SK-N-SH treated with all-trans-retinoic acid at 6 μM for 48 hours (cell line): ENCODE results near the gene COX14.

ENCODE experiments used
- ATAC-seq: fragments of 200-7000 bp; cut with Tn5 transposase; 3 replicates; pipeline ENCODE4 v1.9.1; 2020; ENCODE audit warnings: mild to moderate bottlenecking, moderate library complexity
- ARNTL ChIP-seq: fragments of 450-650 bp; formaldehyde crosslinking; IDR thresholded peaks from 2 replicates; pipeline ENCODE4 v1.5.0; 2020; ENCODE audit warnings: low read depth, mild to moderate bottlenecking, moderate library complexity, borderline replicate concordance
- BACH2 ChIP-seq: fragments of 250-450 bp; sonication (Bioruptor Pico); IDR thresholded peaks from 2 replicates; pipeline ENCODE4 v1.9.0; 2021; ENCODE audit warnings: mild to moderate bottlenecking, borderline replicate concordance
- CSDC2 ChIP-seq: fragments of 250-450 bp; sonication (Bioruptor Pico); IDR thresholded peaks from 2 replicates; pipeline ENCODE4 v1.5.0; 2020; ENCODE audit warnings: mild to moderate bottlenecking, moderate library complexity
- ESRRG ChIP-seq: fragments of 250-450 bp; sonication (Bioruptor Pico); IDR thresholded peaks from 2 replicates; pipeline ENCODE4 v1.6.1; 2021; ENCODE audit warnings: mild to moderate bottlenecking
- GLIS3 ChIP-seq: fragments of 250-450 bp; sonication (Bioruptor Pico); IDR thresholded peaks from 2 replicates; pipeline ENCODE4 v1.5.0; 2020; ENCODE audit warnings: mild to moderate bottlenecking, moderate library complexity
- OSR1 ChIP-seq: fragments of 250-450 bp; sonication (Bioruptor Pico); IDR thresholded peaks from 2 replicates; pipeline ENCODE4 v1.8.0; 2022; ENCODE audit warnings: moderate library complexity, mild to moderate bottlenecking, inconsistent platforms
- PPARA ChIP-seq: fragments of 250-450 bp; sonication (Bioruptor Pico); IDR thresholded peaks from 2 replicates; pipeline ENCODE4 v1.5.0; 2020; ENCODE audit warnings: mild to moderate bottlenecking, borderline replicate concordance
- RARB ChIP-seq: fragments of 250-450 bp; sonication (Bioruptor Pico); IDR thresholded peaks from 2 replicates; pipeline ENCODE4 v1.8.0; 2021; ENCODE audit warnings: mild to moderate bottlenecking, moderate library complexity
- SNAI2 ChIP-seq: fragments of 250-450 bp; sonication (Bioruptor Pico); IDR thresholded peaks from 2 replicates; pipeline ENCODE4 v1.5.0; 2020; ENCODE audit warnings: mild to moderate bottlenecking, moderate library complexity
- TCF4 ChIP-seq: fragments of 250-450 bp; sonication (Bioruptor Pico); IDR thresholded peaks from 2 replicates; pipeline ENCODE4 v1.8.0; 2021; ENCODE audit warnings: mild to moderate bottlenecking, moderate library complexity, borderline replicate concordance
- TOX ChIP-seq: fragments of 250-450 bp; sonication (Bioruptor Pico); IDR thresholded peaks from 2 replicates; pipeline ENCODE4 v1.8.0; 2021; ENCODE audit warnings: mild to moderate bottlenecking, moderate library complexity, borderline replicate concordance
- ZC3H10 ChIP-seq: fragments of 250-450 bp; sonication (Bioruptor Pico); IDR thresholded peaks from 2 replicates; pipeline ENCODE4 v1.5.1; 2021; ENCODE audit warnings: mild to moderate bottlenecking, moderate library complexity
- ZFP3 ChIP-seq: fragments of 250-450 bp; sonication (Bioruptor Pico); IDR thresholded peaks from 2 replicates; pipeline ENCODE4 v1.5.0; 2020; ENCODE audit warnings: mild to moderate bottlenecking, moderate library complexity
- ZFP30 ChIP-seq: fragments of 450-650 bp; formaldehyde crosslinking; IDR thresholded peaks from 2 replicates; pipeline ENCODE4 v1.5.0; 2022; ENCODE audit warnings: mild to moderate bottlenecking, moderate library complexity
- ZNF565 ChIP-seq: fragments of 450-650 bp; formaldehyde crosslinking; conservative IDR thresholded peaks from 2 replicates; pipeline ENCODE4 v1.5.0; 2020; ENCODE audit warnings: low read depth, mild to moderate bottlenecking, moderate library complexity
- ZNF70 ChIP-seq: fragments of 450-650 bp; formaldehyde crosslinking; IDR thresholded peaks from 2 replicates; pipeline ENCODE4 v1.5.0; 2020; ENCODE audit warnings: mild to moderate bottlenecking, moderate library complexity
- ZNF8 ChIP-seq: fragments of 450-650 bp; formaldehyde crosslinking; IDR thresholded peaks from 2 replicates; pipeline ENCODE4 v1.5.0; 2020; ENCODE audit warnings: mild to moderate bottlenecking, moderate library complexity
- TF ChIP-seq, protein P1 (sequence below): fragments of 250-450 bp; sonication (Bioruptor Pico); IDR thresholded peaks from 2 replicates; pipeline ENCODE4 v1.5.1; 2020; ENCODE audit warnings: low read depth, mild to moderate bottlenecking, moderate library complexity
- TF ChIP-seq, protein P2 (sequence below): fragments of 250-450 bp; sonication (Bioruptor Pico); IDR thresholded peaks from 2 replicates; pipeline ENCODE4 v1.5.1; 2021; ENCODE audit warnings: mild to moderate bottlenecking, moderate library complexity
- TF ChIP-seq, protein P3 (sequence below): fragments of 250-450 bp; sonication (Bioruptor Pico); IDR thresholded peaks from 2 replicates; pipeline ENCODE4 v1.8.0; 2020; ENCODE audit warnings: mild to moderate bottlenecking, moderate library complexity, borderline replicate concordance

Gene COX14

DNA sequence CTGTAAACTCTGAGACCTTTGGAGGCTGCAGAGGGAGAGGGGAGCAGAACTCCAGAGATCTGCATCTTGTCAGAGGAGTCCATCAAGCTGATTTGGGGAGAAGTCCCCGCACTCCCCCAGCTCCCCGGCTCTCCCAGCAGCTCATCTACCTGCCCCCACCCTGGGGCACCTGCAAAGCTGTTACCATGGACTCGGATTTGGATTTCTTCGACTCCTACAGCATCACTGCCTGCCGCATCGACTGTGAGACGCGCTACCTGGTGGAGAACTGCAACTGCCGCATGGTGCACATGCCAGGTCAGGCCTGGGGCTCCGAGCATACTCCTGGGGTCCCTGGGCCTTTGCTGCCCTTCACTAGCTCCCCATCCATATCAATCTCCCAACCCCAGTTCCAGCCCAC, 33.8 kb upstream of the COX14 start:
- ATAC-seq, result no peak
- TF ChIP-seq CSDC2 (CRISPR knock-in tag) (no peak), RARB (CRISPR knock-in tag) (no peak), TCF4 (CRISPR knock-in tag) (no peak), ZC3H10 (CRISPR knock-in tag) (no peak), OSR1 (CRISPR knock-in tag) (no peak), ESRRG (no peak), TOX (no peak), PPARA (CRISPR knock-in tag) (no peak), ARNTL (no peak), ZNF8 (CRISPR knock-in tag) (no peak), GLIS3 (no peak), ZNF70 (CRISPR knock-in tag) (no peak), ZFP30 (no peak), ZFP3 (CRISPR knock-in tag) (no peak)
- TF ChIP-seq, protein P1, sequence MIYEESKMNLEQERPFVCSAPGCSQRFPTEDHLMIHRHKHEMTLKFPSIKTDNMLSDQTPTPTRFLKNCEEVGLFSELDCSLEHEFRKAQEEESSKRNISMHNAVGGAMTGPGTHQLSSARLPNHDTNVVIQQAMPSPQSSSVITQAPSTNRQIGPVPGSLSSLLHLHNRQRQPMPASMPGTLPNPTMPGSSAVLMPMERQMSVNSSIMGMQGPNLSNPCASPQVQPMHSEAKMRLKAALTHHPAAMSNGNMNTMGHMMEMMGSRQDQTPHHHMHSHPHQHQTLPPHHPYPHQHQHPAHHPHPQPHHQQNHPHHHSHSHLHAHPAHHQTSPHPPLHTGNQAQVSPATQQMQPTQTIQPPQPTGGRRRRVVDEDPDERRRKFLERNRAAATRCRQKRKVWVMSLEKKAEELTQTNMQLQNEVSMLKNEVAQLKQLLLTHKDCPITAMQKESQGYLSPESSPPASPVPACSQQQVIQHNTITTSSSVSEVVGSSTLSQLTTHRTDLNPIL (CRISPR knock-in tag), result no peak
- TF ChIP-seq, protein P2, sequence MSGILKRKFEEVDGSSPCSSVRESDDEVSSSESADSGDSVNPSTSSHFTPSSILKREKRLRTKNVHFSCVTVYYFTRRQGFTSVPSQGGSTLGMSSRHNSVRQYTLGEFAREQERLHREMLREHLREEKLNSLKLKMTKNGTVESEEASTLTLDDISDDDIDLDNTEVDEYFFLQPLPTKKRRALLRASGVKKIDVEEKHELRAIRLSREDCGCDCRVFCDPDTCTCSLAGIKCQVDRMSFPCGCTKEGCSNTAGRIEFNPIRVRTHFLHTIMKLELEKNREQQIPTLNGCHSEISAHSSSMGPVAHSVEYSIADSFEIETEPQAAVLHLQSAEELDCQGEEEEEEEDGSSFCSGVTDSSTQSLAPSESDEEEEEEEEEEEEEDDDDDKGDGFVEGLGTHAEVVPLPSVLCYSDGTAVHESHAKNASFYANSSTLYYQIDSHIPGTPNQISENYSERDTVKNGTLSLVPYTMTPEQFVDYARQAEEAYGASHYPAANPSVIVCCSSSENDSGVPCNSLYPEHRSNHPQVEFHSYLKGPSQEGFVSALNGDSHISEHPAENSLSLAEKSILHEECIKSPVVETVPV (CRISPR knock-in tag), result no peak
- TF ChIP-seq, protein P3, sequence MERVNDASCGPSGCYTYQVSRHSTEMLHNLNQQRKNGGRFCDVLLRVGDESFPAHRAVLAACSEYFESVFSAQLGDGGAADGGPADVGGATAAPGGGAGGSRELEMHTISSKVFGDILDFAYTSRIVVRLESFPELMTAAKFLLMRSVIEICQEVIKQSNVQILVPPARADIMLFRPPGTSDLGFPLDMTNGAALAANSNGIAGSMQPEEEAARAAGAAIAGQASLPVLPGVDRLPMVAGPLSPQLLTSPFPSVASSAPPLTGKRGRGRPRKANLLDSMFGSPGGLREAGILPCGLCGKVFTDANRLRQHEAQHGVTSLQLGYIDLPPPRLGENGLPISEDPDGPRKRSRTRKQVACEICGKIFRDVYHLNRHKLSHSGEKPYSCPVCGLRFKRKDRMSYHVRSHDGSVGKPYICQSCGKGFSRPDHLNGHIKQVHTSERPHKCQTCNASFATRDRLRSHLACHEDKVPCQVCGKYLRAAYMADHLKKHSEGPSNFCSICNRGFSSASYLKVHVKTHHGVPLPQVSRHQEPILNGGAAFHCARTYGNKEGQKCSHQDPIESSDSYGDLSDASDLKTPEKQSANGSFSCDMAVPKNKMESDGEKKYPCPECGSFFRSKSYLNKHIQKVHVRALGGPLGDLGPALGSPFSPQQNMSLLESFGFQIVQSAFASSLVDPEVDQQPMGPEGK (CRISPR knock-in tag), result no peak
- TF ChIP-seq, all 23 proteins: peak for 0

DNA sequence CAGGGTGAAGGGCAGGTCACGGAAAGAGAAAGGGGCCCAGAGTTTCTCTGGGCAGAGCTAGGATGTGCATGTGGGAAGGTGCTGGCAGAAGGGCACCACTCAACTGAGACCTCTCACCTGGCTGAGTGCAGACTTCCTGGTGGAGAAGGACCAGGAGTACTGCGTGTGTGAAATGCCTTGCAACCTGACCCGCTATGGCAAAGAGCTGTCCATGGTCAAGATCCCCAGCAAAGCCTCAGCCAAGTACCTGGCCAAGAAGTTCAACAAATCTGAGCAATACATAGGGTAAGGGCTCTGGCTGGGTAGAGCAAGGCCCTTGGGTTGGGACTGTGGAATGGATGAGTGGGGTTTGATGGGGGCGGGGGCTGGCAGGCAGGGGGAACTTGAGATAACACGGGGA, 32.3 kb upstream of the COX14 start:
- ATAC-seq, result no peak
- TF ChIP-seq RARB (CRISPR knock-in tag) (no peak), SNAI2 (CRISPR knock-in tag) (no peak), ZNF8 (CRISPR knock-in tag) (no peak), BACH2 (CRISPR knock-in tag) (no peak), ZNF565 (CRISPR knock-in tag) (no peak), TCF4 (CRISPR knock-in tag) (no peak), ESRRG (no peak)

DNA sequence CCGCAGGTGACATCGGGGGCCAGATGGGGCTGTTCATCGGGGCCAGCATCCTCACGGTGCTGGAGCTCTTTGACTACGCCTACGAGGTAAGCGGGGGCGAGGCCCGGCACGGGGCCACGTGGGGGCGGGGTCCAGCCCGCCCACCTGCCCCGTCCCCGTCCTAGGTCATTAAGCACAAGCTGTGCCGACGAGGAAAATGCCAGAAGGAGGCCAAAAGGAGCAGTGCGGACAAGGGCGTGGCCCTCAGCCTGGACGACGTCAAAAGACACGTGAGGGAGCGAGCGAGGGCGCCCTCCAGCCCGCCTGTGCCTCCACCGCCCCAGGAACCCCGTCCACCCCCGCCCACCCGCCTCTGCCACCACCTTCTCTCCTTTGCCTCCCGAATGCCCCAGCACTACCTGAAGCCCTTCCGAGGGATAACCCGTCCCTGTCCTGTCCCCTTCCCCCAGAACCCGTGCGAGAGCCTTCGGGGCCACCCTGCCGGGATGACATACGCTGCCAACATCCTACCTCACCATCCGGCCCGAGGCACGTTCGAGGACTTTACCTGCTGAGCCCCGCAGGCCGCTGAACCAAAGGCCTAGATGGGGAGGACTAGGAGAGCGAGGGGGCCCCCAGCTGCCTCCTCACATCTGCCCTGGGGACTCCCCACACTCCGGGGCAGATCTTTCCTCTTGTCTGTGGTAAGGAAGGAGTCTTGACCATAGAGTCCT, 30.8 kb upstream of the COX14 start:
- ATAC-seq, result no peak
- TF ChIP-seq TCF4 (CRISPR knock-in tag) (no peak), ZNF8 (CRISPR knock-in tag) (no peak), GLIS3 (no peak)
- TF ChIP-seq, all 23 proteins: peak for 0

DNA sequence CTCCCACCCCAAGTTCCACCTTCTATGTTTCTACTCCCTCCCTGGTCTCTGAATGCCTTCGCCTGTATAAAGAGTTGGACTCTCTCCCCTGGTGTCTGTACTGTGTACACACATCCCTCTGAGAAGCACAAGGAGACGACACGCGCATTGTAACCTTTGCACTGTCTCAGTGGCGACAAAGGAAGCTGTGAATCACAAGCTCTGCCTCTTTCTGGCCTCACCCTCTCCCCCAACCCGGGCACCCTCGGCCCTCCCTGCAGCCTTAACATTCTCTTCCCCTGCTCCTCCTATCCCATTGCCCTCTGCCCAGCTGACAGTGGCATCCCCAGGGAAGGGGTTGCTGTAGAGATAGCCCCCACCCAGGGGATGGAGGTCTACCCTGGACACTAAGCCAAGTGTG, 29.4 kb upstream of the COX14 start:
- TF ChIP-seq ZFP30, result no peak
- TF ChIP-seq TOX, result no peak
- TF ChIP-seq, protein P1 (CRISPR knock-in tag), result no peak
- no peak for TF ChIP-seq ZNF565 (CRISPR knock-in tag)
- TF ChIP-seq, protein P2 (CRISPR knock-in tag), result no peak
- TF ChIP-seq GLIS3, result no peak
- ATAC-seq, result no peak
